ENCODE measurements around the gene SDHA.

GRCh38 chr5:203246-203930 is 14.7 kb upstream of the SDHA start:
- no peak for TF ChIP-seq POLR2A (IDR thresholded peaks at IDR 0.05)
- no peak for TF ChIP-seq CTCF (IDR thresholded peaks at IDR 0.05)
